Spleen (tissue), 7 donors: ENCODE results near the gene TRIM66.

ENCODE experiments used
- CTCF ChIP-seq, 11 experiments: fragments of 200-600 bp in 7 of 11; fragments of 450-650 bp in 4 of 11; sonication (generic) in 4 of 11; IDR thresholded peaks in 8 of 11; conservative IDR thresholded peaks in 3 of 11; 1 replicate in 7 of 11; 2 replicates in 4 of 11; pipeline versions ENCODE4 v1.4.0 to v1.8.0; 2016 to 2021; ENCODE audit warnings: antibody characterized with exemption in 11 of 11, inconsistent platforms in 4 of 11, mild to moderate bottlenecking in 1 of 11
- POLR2A ChIP-seq, 3 donors: fragments of 450-650 bp; IDR thresholded peaks; one replicate each; pipeline ENCODE4 v1.5.1; 2017; ENCODE audit warnings: antibody characterized with exemption in 3 of 3, mild to moderate bottlenecking in 1 of 3
- POLR2AphosphoS5 ChIP-seq, 3 donors: sonication (generic); formaldehyde crosslinking; IDR thresholded peaks; one replicate each; pipeline ENCODE4 v1.5.1; 2017; ENCODE audit warnings: antibody characterized with exemption in 3 of 3
- donor health status: DM: no; HTN: no; CAD: no; lungs with moderate emphysema.
- donor health status: DM: no; HTN: no; CAD: no.
- donor health status: DM: no; HTN: no; CAD: no.

GRCh38 chr11:8714622-8715225 lies 32.3 kb upstream of the TRIM66 start:
- TF ChIP-seq CTCF (IDR thresholded peaks at IDR 0.05 in 8 of 11, conservative IDR thresholded peaks at IDR 0.05 in 3 of 11): no peak
- no peak for TF ChIP-seq POLR2AphosphoS5 (IDR thresholded peaks at IDR 0.05)
- TF ChIP-seq POLR2A (IDR thresholded peaks at IDR 0.05): no peak
